NCI-H510A treated with DMSO at 0.1 percent for 48 hours (cell line): ENCODE results near the gene RSRC1.
"Not testable (repeated sequence)": the region's sequence is repeated elsewhere in the genome, so short reads cannot be mapped to it uniquely, and the experiment has no call there.

ENCODE experiments used
- DNase-seq: peaks from one replicate; lab custom pipeline; 2025; lab: John Stamatoyannopoulos, UW

The RSRC1 gene

GRCh38 chr3:158404131-158404718, 294.3 kb downstream of the RSRC1 start:
- DNase-seq = no peak

GRCh38 chr3:158405507-158405906, 295.6 kb downstream of the RSRC1 start:
- DNase-seq = no peak

GRCh38 chr3:158407844-158408517, 298.1 kb downstream of the RSRC1 start:
- no peak for DNase-seq

- DNase-seq = not testable (repeated sequence)
These were observed 298.6 kb downstream of the RSRC1 start for GRCh38 chr3:158408518-158408897.

- DNase-seq = no peak
These were observed 308.1 kb downstream of the RSRC1 start for GRCh38 chr3:158418035-158418434.

GRCh38 chr3:158419820-158420653, 310.1 kb downstream of the RSRC1 start:
- no peak for DNase-seq

GRCh38 chr3:158420654-158421396, 310.9 kb downstream of the RSRC1 start:
- DNase-seq = no peak

- no peak for DNase-seq
These were observed 320.6 kb downstream of the RSRC1 start for GRCh38 chr3:158430448-158430847.

- DNase-seq = no peak
These were observed 321.1 kb downstream of the RSRC1 start for GRCh38 chr3:158430968-158431367.

GRCh38 chr3:158431829-158432228, 321.9 kb downstream of the RSRC1 start:
- no peak for DNase-seq

- peak; percentile 60 for DNase-seq
These were observed 324.6 kb downstream of the RSRC1 start for GRCh38 chr3:158434412-158435038.

GRCh38 chr3:158443632-158444031, 333.7 kb downstream of the RSRC1 start:
- no peak for DNase-seq

GRCh38 chr3:158447408-158447807, 337.5 kb downstream of the RSRC1 start:
- DNase-seq = no peak

- no peak for DNase-seq
These were observed 341.6 kb downstream of the RSRC1 start for GRCh38 chr3:158451405-158452055.

- DNase-seq = no peak
These were observed 342.4 kb downstream of the RSRC1 start for GRCh38 chr3:158452334-158452733.

GRCh38 chr3:158453004-158453403, 343.1 kb downstream of the RSRC1 start:
- no peak for DNase-seq

- DNase-seq = no peak
These were observed 344.0 kb downstream of the RSRC1 start for GRCh38 chr3:158453865-158454264.

GRCh38 chr3:158455406-158455805, 345.5 kb downstream of the RSRC1 start:
- DNase-seq = no peak

GRCh38 chr3:158456114-158456513, 346.2 kb downstream of the RSRC1 start:
- peak; percentile 21 for DNase-seq

- peak; percentile 78 for DNase-seq
These were observed 348.6 kb downstream of the RSRC1 start for GRCh38 chr3:158458464-158458863.

GRCh38 chr3:158460926-158461325, 351.0 kb downstream of the RSRC1 start:
- DNase-seq = no peak
